Activated T-helper 1 cell treated with anti-CD3 and anti-CD28 coated beads, Interleukin-12 subunit alpha, Interleukin-12 subunit beta, Interleukin-2, Interleukin-4 antibody, amounts not matched to agents 30 ng/mL and 10 ng/mL and 1 ng/mL, durations not matched to agents 14 hours and 24 hours and 36 hours (primary cell): ENCODE data around the gene ZFAND5. TPM values are rescaled to one million over a fixed set of nuclear protein-coding genes. Genes with fewer than 3 reads are reported as not detected.

Experiments
- DNase-seq: peaks from one replicate; pipeline ENCODE4 v3.0.0; 2021; ENCODE audit warnings: low spot score
- H3K27ac Mint-ChIP-seq: one replicate; pipeline ENCODE4 v1.8.0; 2021; ENCODE audit warnings: mild to moderate bottlenecking, mixed read lengths
- H3K27me3 Mint-ChIP-seq: one replicate; pipeline ENCODE4 v1.8.0; 2022; ENCODE audit warnings: mild to moderate bottlenecking, moderate library complexity, mixed read lengths; ENCODE audit not compliant: insufficient read depth
- H3K36me3 Mint-ChIP-seq: one replicate; pipeline ENCODE4 v1.8.0; 2021; ENCODE audit warnings: low read depth, mixed read lengths
- H3K4me1 Mint-ChIP-seq: one replicate; pipeline ENCODE4 v1.8.0; 2021; ENCODE audit warnings: low read depth, mixed read lengths
- H3K4me3 Mint-ChIP-seq: one replicate; pipeline ENCODE4 v1.8.0; 2021; ENCODE audit warnings: mild to moderate bottlenecking, moderate library complexity, mixed read lengths
- H3K9me3 Mint-ChIP-seq: one replicate; pipeline ENCODE4 v1.8.0; 2021; ENCODE audit warnings: mixed read lengths
- intact Hi-C: fragments of 100-400 bp; cut with micrococcal nuclease; formaldehyde crosslinking; loops from one replicate; pipeline ENCODE4 v1.15.1; 2024
- total RNA-seq: library from RNA; stranded (reverse); gene quantifications from 2 replicates; pipeline ENCODE4 v1.2.3, GENCODE V29; 2022

Gene ZFAND5
- total RNA-seq, 1 donor from 2014 or later, result 131 TPM

DNA sequence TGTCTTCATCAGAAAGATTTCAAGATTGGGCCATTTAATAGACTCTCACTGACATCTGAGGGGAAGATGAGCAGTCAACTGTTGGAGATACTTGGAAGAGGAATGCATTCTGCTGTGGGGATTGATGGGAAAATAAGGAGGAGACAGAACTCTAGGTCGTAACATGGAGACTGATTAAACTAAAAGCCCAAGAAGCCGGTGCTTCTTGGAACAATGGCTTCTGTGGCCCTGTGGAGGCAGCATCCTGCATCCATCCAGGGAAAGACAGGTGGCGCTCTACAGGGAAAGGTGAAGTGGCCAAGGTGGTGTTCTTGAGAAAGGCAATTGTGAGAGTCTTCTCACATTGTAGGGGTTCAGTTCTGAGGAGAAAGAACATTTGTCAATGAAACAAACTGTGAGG is 31.3 kb downstream of the ZFAND5 start:
- intact Hi-C loops, result no loop called here
- Mint-ChIP-seq H3K4me1 (no peaks in the 10 kb centered on the region), H3K36me3 (no peaks in the 10 kb centered on the region), H3K27ac (no peak overlapping the region), H3K4me3 (no peak overlapping the region), H3K27me3 (peaks cover 16% of the 10 kb centered on the region), H3K9me3 (no peaks in the 10 kb centered on the region)
- DNase-seq, result no peak

DNA sequence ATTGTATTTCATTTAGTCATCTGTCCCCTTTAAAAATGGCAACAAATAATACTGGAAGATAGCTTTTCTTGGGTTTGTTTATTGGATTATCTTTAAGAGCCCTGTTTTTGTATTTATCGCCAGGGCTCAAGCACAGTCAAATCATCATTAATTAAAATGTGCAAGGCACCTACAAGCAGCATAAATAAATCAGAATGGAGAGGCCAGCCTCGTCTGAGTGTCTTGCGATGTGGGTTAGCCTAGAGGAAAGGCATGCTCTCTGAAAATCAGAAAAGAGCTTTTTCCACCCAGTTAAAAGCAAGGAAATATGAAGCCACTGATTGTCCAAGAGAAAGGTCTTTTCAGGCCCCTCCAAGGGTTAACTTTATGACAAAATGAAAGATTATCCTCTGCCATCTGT is 31.8 kb downstream of the ZFAND5 start:
- intact Hi-C loops, result no loop called here

GRCh38 chr9:72332351-72332750 is 32.7 kb downstream of the ZFAND5 start:
- peaks cover 16% of the 10 kb centered on the region for H3K27me3 Mint-ChIP-seq
- H3K9me3 Mint-ChIP-seq, result no peaks in the 10 kb centered on the region
- DNase-seq, result no peak
- no peak overlapping the region for H3K4me3 Mint-ChIP-seq
- H3K27ac Mint-ChIP-seq, result no peak overlapping the region
- H3K4me1 Mint-ChIP-seq, result no peaks in the 10 kb centered on the region
- intact Hi-C loops, result no loop called here
- no peaks in the 10 kb centered on the region for H3K36me3 Mint-ChIP-seq

More for the DNA sequence above, 31.8 kb downstream of the ZFAND5 start:
- Mint-ChIP-seq H3K27ac (no peak overlapping the region), H3K27me3 (peaks cover 16% of the 10 kb centered on the region), H3K9me3 (no peaks in the 10 kb centered on the region), H3K4me3 (no peak overlapping the region), H3K4me1 (no peaks in the 10 kb centered on the region), H3K36me3 (no peaks in the 10 kb centered on the region)
- no peak for DNase-seq

DNA sequence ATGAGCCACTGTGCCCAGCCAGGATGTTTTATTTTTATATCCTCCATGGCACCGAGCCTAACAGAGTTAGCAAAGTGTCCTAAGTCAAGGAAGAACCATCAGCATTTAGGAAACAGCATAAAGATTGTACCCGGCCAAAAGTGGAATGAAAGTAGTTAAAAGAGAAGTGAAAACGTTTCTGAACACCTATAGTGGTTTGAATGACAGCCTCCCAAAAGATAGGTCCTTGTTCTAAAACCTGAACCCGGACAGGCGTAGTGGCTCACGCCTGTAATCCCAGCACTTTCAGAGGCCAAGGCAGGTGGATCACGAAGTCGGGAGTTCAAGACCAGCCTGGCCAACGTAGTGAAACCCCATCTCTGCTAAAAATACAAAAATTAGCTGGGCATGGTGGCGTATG is 37.4 kb downstream of the ZFAND5 start:
- intact Hi-C loops, result no loop called here
- no peaks in the 10 kb centered on the region for H3K4me1 Mint-ChIP-seq
- no peaks in the 10 kb centered on the region for H3K9me3 Mint-ChIP-seq
- no peaks in the 10 kb centered on the region for H3K36me3 Mint-ChIP-seq
- no peak overlapping the region for H3K4me3 Mint-ChIP-seq
- H3K27ac Mint-ChIP-seq, result no peak overlapping the region
- peaks cover 19% of the 10 kb centered on the region for H3K27me3 Mint-ChIP-seq
- no peak for DNase-seq

DNA sequence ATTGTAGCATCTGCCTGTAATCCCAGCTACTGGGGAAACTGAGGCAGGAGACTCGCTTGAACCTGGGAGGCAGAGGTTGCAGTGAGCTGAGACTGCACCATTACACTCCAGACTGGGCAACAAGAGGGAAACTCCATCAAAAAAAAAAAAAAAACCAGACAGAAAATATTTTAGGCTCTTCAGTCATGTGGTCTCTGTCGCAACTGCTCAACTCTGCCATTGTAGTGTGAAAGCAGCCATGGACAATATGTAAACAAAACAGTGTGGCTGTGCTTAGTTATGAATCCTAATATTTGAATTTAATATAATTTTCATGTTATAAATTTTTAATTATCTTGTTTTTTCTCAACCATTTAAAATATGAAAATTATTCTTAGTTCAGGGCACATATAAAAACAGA is 38.4 kb downstream of the ZFAND5 start:
- H3K9me3 Mint-ChIP-seq, result no peaks in the 10 kb centered on the region
- no peak overlapping the region for H3K4me3 Mint-ChIP-seq
- no peaks in the 10 kb centered on the region for H3K4me1 Mint-ChIP-seq
- H3K27me3 Mint-ChIP-seq, result peaks cover 15% of the 10 kb centered on the region
- intact Hi-C loops, result no loop called here
- no peak overlapping the region for H3K27ac Mint-ChIP-seq
- H3K36me3 Mint-ChIP-seq, result no peaks in the 10 kb centered on the region
- DNase-seq, result no peak

GRCh38 chr9:72324974-72325373 is 40.0 kb downstream of the ZFAND5 start:
- Mint-ChIP-seq H3K27ac (no peak overlapping the region), H3K36me3 (no peaks in the 10 kb centered on the region), H3K4me1 (no peaks in the 10 kb centered on the region), H3K27me3 (peaks cover 11% of the 10 kb centered on the region), H3K9me3 (no peaks in the 10 kb centered on the region), H3K4me3 (no peak overlapping the region)
- DNase-seq, result no peak
- intact Hi-C loops, result no loop called here

- H3K36me3 Mint-ChIP-seq, result no peaks in the 10 kb centered on the region
- peaks cover 12% of the 10 kb centered on the region for H3K27me3 Mint-ChIP-seq
- no peaks in the 10 kb centered on the region for H3K9me3 Mint-ChIP-seq
- H3K4me3 Mint-ChIP-seq, result no peak overlapping the region
- no peak for DNase-seq
- H3K4me1 Mint-ChIP-seq, result no peaks in the 10 kb centered on the region
- no peak overlapping the region for H3K27ac Mint-ChIP-seq
- intact Hi-C loops, result no loop called here
Observed at GRCh38 chr9:72322678-72323077, 42.3 kb downstream of the ZFAND5 start.

DNA sequence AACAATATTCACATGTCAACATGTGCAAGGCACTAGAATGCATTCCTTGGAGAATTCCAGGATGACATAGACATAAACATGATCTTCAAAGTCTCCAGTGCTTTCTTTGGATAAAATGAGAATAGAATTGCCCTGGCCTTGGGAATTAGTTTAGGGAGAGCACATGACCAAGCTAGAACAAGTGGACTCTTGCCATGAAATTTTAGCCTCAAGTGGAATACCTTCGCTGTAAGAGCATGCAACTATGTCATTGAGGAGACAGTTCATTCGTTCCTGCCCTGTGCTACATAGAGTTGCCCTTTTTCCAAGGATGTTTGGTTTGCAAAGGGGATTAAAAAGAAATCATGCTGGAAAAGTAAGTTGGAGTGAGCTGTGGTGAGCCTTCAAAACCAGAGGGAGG is 42.7 kb downstream of the ZFAND5 start:
- peaks cover 12% of the 10 kb centered on the region for H3K27me3 Mint-ChIP-seq
- no peaks in the 10 kb centered on the region for H3K36me3 Mint-ChIP-seq
- H3K4me1 Mint-ChIP-seq, result no peaks in the 10 kb centered on the region
- DNase-seq, result no peak
- H3K27ac Mint-ChIP-seq, result no peak overlapping the region
- H3K9me3 Mint-ChIP-seq, result no peaks in the 10 kb centered on the region
- H3K4me3 Mint-ChIP-seq, result no peak overlapping the region
- intact Hi-C loops, result no loop called here

- H3K4me3 Mint-ChIP-seq, result no peak overlapping the region
- H3K4me1 Mint-ChIP-seq, result no peaks in the 10 kb centered on the region
- H3K27me3 Mint-ChIP-seq, result peaks cover 9% of the 10 kb centered on the region
- H3K9me3 Mint-ChIP-seq, result no peaks in the 10 kb centered on the region
- intact Hi-C loops, result no loop called here
- H3K36me3 Mint-ChIP-seq, result no peaks in the 10 kb centered on the region
- no peak for DNase-seq
- no peak overlapping the region for H3K27ac Mint-ChIP-seq
Observed at GRCh38 chr9:72315510-72316311, 49.3 kb downstream of the ZFAND5 start.

DNA sequence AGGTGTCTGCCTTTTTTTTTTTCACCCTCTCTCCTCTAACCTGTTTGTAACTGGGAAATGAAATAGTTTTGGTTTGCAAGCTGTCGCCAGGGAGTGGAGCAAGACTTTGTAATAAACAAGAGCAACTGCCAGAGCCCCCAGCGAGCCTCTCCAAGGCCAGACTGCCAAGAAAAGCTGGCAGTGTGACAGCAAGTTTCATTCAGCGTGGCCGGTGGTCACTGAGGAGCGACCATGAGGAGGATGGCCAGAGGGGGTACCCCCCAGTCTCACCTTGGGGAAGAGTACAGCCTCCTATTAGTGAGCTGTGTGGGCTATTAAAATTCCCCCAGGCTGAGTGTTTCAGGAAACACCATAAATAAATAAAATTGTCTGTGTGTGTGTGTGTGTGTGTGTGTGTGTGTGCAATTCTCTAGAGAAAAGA is 49.9 kb downstream of the ZFAND5 start:
- Mint-ChIP-seq H3K27ac (no peak overlapping the region), H3K9me3 (no peaks in the 10 kb centered on the region), H3K4me3 (no peak overlapping the region), H3K4me1 (no peaks in the 10 kb centered on the region), H3K27me3 (peaks cover 9% of the 10 kb centered on the region), H3K36me3 (no peaks in the 10 kb centered on the region)
- no peak for DNase-seq
- intact Hi-C loops, result no loop called here

GRCh38 chr9:72313507-72313906 is 51.5 kb downstream of the ZFAND5 start:
- peaks cover 8% of the 10 kb centered on the region for H3K27me3 Mint-ChIP-seq
- intact Hi-C loops, result no loop called here

GRCh38 chr9:72312386-72312987 is 52.5 kb downstream of the ZFAND5 start:
- no peaks in the 10 kb centered on the region for H3K9me3 Mint-ChIP-seq
- intact Hi-C loops, result no loop called here
- H3K27ac Mint-ChIP-seq, result no peak overlapping the region
- H3K27me3 Mint-ChIP-seq, result peaks cover 8% of the 10 kb centered on the region
- no peaks in the 10 kb centered on the region for H3K4me1 Mint-ChIP-seq
- H3K4me3 Mint-ChIP-seq, result no peak overlapping the region
- H3K36me3 Mint-ChIP-seq, result no peaks in the 10 kb centered on the region
- DNase-seq, result no peak

More at GRCh38 chr9:72313507-72313906, 51.5 kb downstream of the ZFAND5 start:
- Mint-ChIP-seq H3K4me1 (no peaks in the 10 kb centered on the region), H3K36me3 (no peaks in the 10 kb centered on the region), H3K27ac (no peak overlapping the region), H3K4me3 (no peak overlapping the region), H3K9me3 (no peaks in the 10 kb centered on the region)
- DNase-seq, result no peak

DNA sequence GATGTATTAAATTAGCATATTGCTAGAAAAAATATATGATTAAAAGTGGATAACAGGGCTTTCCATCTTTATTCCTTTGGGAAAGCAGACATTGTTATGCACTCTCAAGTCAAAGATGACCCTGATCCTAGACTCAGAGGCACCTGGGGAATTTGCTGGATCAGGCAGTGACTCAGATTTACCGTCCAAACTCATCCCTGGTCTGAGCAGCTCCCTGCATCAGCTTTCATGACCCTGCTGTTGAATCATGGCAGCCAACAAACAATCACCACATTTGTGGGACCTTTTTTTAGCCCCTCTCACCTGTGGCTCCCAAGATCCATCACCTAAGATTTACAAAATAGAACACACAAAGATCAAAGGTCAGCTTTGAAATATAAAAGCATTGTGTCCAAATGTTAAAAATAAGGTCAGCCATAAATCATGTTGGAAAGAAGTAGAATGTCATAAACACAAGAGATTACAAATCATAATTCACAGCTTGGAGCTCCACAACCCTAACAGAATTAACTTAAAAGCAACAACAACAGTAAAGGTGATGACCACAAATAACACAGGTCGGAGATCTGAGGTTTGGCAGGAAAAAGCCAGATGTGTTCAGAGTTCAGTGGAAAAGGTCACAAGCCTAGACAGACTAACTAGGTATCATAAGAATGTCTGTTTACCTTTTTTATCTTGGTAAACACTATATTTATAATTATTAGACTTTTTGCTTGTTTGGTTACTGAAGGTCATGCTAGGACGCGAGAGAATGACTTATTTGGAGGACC is 55.5 kb downstream of the ZFAND5 start:
- Mint-ChIP-seq H3K4me1 (peaks cover 14% of the 10 kb centered on the region), H3K4me3 (no peak overlapping the region), H3K27ac (no peak overlapping the region), H3K9me3 (no peaks in the 10 kb centered on the region), H3K36me3 (no peaks in the 10 kb centered on the region), H3K27me3 (peaks cover 4% of the 10 kb centered on the region)
- no peak for DNase-seq
- intact Hi-C loops, result loop anchor here (5.0 kb wide), 1 partner anchor 53 kb away; no protein-coding TSS in a partner anchor
